HAP-1 (cell line): ENCODE data around the gene SLC5A6.
A peak's percentile ranks its signal among the peaks of the same experiment; 100 is the strongest.

Experiments used
- DNase-seq, 2 experiments: peaks; one replicate each; pipeline ENCODE4 v3.0.0-alpha.2; 2016 to 2020; ENCODE audit warnings: low spot score in 2 of 2
- H3K27me3 ChIP-seq: fragments of 250-450 bp; sonication (Bioruptor Pico); 2 replicates; pipeline ENCODE4 v1.5.1; 2020; ENCODE audit warnings: low read depth, mild to moderate bottlenecking, moderate library complexity
- H3K36me3 ChIP-seq: fragments of 250-450 bp; sonication (Bioruptor Pico); replicated peaks from 2 replicates; pipeline ENCODE4 v1.5.1; 2020; ENCODE audit warnings: mild to moderate bottlenecking
- H3K4me1 ChIP-seq: fragments of 250-450 bp; sonication (Bioruptor Pico); 2 replicates; pipeline ENCODE4 v1.5.1; 2020; ENCODE audit warnings: mild to moderate bottlenecking
- H3K4me3 ChIP-seq: fragments of 250-450 bp; sonication (Bioruptor Pico); 2 replicates; pipeline ENCODE4 v1.5.1; 2020; ENCODE audit warnings: mild to moderate bottlenecking, moderate library complexity
- H3K9me3 ChIP-seq: fragments of 250-450 bp; sonication (Bioruptor Pico); 2 replicates; pipeline ENCODE4 v1.5.1; 2020; ENCODE audit warnings: mild to moderate bottlenecking, moderate library complexity
- in situ Hi-C: fragments of 300-500 bp; cut with MboI; formaldehyde crosslinking; loops from 3 replicates; pipeline ENCODE4 v1.14.3; 2020; ENCODE audit warnings: low sequenced_read_pairs, inconsistent platforms, mixed read lengths

SLC5A6 gene

DNA sequence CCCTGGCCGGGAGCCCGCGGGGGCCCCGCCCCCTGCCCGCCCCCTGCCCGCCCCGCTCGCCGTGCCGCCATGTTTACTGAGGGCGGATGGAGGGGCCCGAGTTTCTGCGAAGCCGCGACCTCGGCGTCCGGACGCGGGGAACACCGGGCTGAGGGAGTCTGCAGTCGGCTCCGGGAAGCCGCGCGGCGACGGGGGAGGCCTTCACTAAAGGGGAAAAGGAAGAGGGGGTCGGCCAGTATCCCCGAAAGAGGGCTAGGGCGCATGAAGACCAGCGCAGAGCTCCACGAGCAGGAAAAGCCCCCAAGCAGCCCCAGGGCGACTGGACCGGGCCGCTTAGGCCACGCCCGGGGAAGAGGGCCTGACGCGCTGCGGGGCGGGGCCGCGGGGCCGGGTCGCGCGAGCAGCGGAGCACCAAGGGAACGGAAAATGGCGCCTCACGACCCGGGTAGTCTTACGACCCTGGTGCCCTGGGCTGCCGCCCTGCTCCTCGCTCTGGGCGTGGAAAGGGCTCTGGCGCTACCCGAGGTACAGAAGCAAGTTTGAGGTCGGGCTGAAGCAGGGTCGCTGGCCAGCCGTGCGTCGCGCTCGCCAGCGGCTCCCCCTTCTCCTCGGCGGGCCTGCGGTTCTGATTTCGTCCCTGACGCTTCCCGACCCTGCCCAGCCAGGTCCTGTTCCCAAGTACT is at the start of gene SLC5A6, which contains the start of gene ATRAID:
Gene SLC5A6 (minus strand): TSS at position 326 of the 683 bp plus-strand sequence. CDS start 4,618 bp downstream, outside the sequence.
Gene ATRAID (plus strand): TSS at position 99 of the 683 bp plus-strand sequence. CDS start 328 bp downstream, at position 427.
- no peaks in the 10 kb centered on the region for H3K9me3 ChIP-seq
- H3K4me1 ChIP-seq = peaks cover 31% of the 10 kb centered on the region
- peaks cover 51% of the 10 kb centered on the region for H3K36me3 ChIP-seq
- peak; percentile 85 to 89 for DNase-seq
- in situ Hi-C loops = no loop called here
- peak within 1 kb of the TSS; percentile 73 for H3K4me3 ChIP-seq
- H3K27me3 ChIP-seq = no peaks in the 10 kb centered on the region

DNA sequence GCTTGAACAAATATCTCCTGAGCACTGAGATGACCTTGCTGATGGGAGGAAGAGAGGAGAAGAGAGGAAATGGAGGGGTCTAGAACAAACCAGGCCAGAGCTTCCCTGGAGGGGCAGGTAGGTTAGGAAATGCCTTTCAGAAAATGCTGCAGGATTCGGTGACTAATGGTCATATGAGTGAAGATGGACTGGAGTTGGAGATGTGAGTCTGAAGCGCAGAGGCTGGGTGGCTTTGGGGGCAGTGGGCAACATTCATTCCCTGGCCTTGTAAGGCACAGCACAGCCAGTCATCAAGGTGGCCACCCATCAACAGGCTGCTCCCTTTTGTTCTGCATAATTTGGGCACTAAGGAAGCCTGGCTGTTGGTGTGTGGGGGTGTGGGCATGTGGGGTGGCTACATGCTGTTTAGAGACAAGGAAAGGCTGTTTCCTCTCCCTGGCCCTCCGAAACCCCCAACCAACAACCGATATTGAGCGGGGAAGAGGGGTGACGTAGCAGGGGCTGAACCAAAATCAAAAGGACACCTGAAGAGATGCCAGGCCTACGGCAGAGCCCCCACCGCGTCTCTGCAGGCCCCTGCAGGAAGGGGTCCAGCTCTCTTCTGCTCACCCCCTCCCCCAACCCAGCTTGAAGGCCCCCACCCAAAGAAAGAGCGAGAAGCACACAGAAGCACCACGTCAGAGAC is 49.3 kb upstream of the SLC5A6 start:
- no peak for DNase-seq
- Histone ChIP-seq H3K4me1 (peaks cover 31% of the 10 kb centered on the region), H3K4me3 (peak overlapping the region; percentile 93), H3K27me3 (no peaks in the 10 kb centered on the region), H3K36me3 (peaks cover 23% of the 10 kb centered on the region), H3K9me3 (no peaks in the 10 kb centered on the region)
- in situ Hi-C loops = no loop called here

DNA sequence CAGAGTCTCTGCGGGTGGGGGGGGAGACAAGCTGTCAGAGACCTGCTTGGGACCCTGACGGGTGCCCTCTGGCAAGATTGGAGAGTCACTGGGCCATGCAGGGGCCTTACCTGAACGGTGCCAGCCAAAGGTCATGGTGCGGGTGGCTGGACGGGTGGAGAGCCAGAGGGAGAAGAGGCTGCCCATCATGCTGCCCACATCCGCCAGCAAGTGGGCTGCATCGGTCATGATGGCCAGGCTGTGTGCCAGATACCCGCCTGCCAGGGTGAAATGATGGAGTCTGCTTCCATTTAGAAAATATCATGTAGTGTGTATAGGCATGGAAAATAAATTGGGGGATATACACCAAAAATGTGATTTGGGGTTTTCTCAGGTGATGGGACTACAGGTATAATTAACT is 46.0 kb upstream of the SLC5A6 start:
- Histone ChIP-seq H3K4me3 (no peak overlapping the region), H3K9me3 (no peaks in the 10 kb centered on the region), H3K27me3 (no peaks in the 10 kb centered on the region), H3K36me3 (peaks cover 43% of the 10 kb centered on the region), H3K4me1 (peaks cover 7% of the 10 kb centered on the region; the same call in 1 of the 2 replicates)
- no peak for DNase-seq
- in situ Hi-C loops = no loop called here

DNA sequence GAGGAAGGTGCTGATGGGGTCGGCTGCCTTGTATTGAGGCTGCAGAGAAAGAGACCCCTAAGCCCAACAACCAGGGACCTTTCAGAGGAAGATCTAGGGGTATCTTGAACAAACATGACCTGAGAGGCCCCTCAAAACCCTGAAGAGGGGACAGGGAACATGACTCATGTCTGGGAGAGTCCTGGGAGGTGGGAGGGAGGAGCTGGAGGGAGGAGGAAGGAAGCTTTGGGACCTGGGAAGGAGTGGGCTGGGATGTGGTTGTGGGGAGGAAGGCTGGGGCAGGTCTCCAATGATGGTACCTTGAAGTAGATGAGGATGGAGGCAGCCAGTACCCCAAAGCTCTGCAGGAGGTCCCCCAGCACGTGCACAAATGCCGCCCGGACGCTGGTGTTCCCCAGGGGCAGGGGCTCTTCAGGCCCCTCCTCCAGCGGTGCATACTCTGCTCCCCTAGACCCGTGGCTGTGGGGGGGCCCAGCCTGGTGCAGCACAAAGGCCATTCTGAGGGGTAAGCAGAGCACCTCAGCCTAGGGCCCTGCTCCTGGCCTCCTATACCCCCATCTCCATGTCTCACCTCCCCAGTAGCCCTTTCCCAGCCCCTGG is 44.9 kb upstream of the SLC5A6 start:
- Histone ChIP-seq H3K36me3 (peaks cover 43% of the 10 kb centered on the region), H3K9me3 (no peaks in the 10 kb centered on the region), H3K4me1 (peaks cover 7% of the 10 kb centered on the region; the same call in 1 of the 2 replicates), H3K27me3 (no peaks in the 10 kb centered on the region), H3K4me3 (no peak overlapping the region)
- in situ Hi-C loops = no loop called here
- DNase-seq = no peak

DNA sequence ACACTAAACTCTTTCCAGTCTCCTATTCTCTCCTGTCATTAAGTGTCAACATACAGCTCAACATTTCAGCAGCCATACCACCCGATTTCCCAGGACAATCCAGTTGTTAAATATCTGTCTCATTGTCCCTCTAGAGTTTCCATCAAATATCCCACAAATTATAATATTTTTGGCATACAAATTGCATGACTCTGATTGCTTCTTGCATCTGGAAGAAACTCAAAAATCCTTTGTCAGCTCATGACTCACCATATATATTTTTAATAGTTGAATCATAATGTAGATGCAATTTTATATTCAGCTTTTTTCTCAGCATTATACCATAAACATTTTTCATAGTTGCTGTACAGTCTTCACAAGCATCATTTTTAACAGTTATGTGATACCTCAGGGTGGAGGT is 43.6 kb upstream of the SLC5A6 start:
- no peaks in the 10 kb centered on the region; the same call in 1 of the 2 replicates for H3K4me1 ChIP-seq
- DNase-seq = no peak
- in situ Hi-C loops = no loop called here
- no peaks in the 10 kb centered on the region for H3K27me3 ChIP-seq
- H3K36me3 ChIP-seq = peaks cover 40% of the 10 kb centered on the region
- H3K9me3 ChIP-seq = no peaks in the 10 kb centered on the region
- H3K4me3 ChIP-seq = no peak overlapping the region

DNA sequence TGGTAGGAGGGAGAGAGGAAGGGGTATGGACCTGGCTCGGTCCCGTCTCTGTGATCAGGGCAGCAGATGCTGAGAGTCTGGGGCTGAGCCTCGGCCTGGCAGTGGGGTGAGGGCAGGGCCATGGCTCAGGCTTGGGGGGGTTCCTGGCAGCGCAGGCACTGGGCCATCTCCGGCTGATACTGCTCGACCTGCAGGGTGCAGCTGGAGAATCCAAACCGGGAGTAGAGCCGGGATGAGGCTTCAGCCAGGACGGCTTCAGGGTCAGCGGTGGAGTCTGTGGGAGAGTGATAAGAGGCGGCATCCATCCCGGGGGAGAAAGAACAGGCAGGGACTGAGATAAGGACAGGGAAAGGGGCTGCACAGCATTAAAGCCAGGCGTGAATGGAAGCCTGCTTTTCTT is 43.1 kb upstream of the SLC5A6 start:
- Histone ChIP-seq H3K36me3 (peaks cover 40% of the 10 kb centered on the region), H3K9me3 (no peaks in the 10 kb centered on the region), H3K4me3 (no peak overlapping the region), H3K4me1 (peaks cover 4% of the 10 kb centered on the region), H3K27me3 (no peaks in the 10 kb centered on the region)
- in situ Hi-C loops = no loop called here
- DNase-seq = no peak

DNA sequence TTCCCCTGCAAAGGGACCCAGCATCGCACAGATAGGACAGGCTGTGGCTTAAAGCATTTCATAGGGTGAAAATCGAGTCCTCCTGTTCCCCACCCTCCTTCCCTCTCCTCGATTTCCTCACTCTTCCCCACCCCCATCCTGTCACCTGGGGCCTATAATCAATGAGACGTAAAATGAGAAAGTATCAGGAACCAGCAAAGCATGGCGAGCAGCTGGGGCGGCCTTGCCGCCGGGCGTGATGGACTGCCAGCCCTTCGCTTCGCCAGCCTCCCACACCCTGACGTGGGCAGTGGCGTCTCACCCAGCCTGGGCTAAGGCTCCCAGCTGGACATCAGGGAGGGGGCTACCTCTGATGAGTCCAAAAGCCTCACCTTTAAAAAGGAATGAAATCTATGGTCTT is 39.7 kb upstream of the SLC5A6 start:
- in situ Hi-C loops = no loop called here
- no peaks in the 10 kb centered on the region for H3K27me3 ChIP-seq
- H3K4me3 ChIP-seq = no peak overlapping the region
- peaks cover 4% of the 10 kb centered on the region for H3K4me1 ChIP-seq
- H3K36me3 ChIP-seq = peaks cover 27% of the 10 kb centered on the region
- DNase-seq = no peak
- H3K9me3 ChIP-seq = no peaks in the 10 kb centered on the region

DNA sequence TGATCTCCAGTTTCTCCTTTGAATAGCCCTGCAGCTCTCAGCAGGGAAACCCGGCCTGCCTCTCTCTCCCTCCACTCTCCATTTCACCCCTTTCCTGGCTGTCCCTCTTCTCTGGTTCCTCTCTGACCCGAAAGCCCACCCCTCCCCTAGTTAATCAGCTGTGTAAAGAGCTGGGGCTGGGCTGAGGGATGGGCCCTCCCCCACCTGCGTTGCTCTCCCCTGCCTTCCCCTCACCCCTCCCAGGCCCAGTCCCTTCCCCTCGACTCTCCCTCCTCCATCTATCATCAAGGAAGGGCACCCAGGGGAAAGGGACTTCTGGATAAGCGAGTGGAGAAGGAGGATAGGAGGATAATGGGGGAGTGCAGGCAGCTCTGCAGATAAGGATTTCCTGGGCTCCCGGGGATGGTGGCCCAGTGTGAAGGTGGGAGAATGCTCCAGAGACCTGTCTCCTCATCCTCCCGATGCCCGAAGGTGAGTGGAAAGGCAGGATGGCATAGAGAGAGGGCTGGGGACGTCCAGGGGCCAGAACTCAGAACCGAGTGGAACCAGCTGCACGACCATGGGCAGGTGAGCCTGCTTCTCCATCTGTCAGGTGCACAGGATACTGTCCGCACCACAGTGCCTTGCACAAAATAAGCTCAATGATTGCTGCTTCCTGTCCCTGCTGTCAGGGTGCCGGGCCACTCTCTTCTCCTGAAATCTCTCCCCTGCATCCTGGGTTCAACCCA is 38.7 kb upstream of the SLC5A6 start:
- Histone ChIP-seq H3K36me3 (peaks cover 18% of the 10 kb centered on the region), H3K4me3 (no peak overlapping the region), H3K9me3 (no peaks in the 10 kb centered on the region; the same call in 1 of the 2 replicates), H3K27me3 (no peaks in the 10 kb centered on the region), H3K4me1 (peaks cover 4% of the 10 kb centered on the region)
- in situ Hi-C loops = no loop called here
- no peak for DNase-seq

DNA sequence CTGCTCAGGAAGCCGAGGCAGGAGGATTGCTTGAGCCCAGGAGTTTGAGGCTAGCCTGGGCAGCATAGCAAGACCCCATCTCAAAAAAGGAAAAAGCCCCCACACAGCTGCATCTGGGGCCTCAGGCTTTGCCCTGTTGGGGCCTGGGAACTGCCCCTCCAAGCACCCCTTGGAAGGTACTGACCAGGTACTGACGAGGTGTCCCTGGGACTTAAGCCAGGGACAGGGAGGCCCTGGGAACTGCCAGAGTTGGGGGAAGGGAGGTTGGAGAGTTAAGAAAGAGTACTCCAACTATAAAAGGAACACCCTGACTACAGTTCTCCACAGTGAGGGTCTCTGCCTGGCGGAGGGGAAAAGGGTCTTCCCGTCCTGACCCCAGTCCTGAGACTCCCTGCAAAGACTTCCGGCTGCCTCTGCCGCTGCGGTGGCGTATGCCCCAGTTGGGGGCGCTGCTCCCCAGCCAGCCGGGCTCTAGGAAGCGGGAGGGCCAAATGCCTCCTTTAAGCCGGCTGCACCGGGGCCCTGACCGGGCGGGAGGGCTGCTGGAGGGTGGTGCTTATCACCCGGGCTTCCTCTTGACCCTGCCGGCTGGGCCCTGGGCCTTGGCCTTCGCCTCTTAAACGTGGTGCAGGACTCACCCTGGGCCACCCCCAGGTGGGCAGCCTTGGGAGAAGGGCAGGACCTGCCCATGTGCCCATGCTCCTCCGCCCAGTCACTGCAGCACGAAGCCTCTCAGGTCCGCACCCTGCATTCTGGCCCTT is 38.0 kb upstream of the SLC5A6 start:
- H3K4me1 ChIP-seq = peaks cover 4% of the 10 kb centered on the region
- no peaks in the 10 kb centered on the region; the same call in 1 of the 2 replicates for H3K9me3 ChIP-seq
- peaks cover 11% of the 10 kb centered on the region for H3K36me3 ChIP-seq
- in situ Hi-C loops = no loop called here
- H3K4me3 ChIP-seq = no peak overlapping the region
- DNase-seq = peak; percentile 61 to 90
- H3K27me3 ChIP-seq = no peaks in the 10 kb centered on the region

DNA sequence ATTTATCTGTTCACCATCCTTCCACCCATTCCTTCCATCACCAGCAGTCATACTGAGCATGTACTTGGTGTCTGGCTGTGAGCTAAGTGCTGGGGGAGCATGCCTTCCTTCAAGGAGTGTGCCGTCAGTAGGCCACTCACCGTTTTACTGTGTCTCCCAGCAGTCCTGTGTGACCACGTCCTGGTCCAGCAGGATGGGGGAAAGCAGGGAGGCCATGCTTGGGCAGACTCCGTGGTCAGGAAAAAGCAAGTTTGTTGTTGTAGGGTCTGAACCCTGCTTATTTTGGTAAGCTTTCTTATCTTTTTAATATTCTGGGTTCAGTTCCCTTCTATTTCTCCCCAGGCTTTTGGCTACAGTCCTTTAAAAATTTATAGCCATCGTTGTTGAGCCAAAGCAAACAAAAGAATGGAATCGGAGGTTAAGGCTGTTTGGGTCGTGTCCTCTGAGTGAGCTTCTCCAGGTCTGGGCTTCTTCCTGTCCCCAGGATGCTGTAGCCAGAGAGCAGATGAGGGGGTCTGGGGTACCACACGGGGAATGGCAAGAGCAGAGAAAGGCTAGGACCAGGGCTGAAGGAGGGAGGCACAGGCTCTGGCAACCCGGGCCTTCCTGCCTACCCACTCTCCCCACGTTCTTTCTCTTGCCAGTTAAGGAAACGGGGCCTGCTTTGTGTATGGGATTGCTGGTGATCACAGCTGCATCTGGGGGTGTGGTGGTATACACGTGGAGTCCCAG is 37.3 kb upstream of the SLC5A6 start:
- Histone ChIP-seq H3K27me3 (no peaks in the 10 kb centered on the region), H3K36me3 (peaks cover 10% of the 10 kb centered on the region), H3K9me3 (no peaks in the 10 kb centered on the region; the same call in 1 of the 2 replicates), H3K4me1 (peaks cover 4% of the 10 kb centered on the region), H3K4me3 (no peak overlapping the region)
- in situ Hi-C loops = no loop called here
- no peak for DNase-seq

DNA sequence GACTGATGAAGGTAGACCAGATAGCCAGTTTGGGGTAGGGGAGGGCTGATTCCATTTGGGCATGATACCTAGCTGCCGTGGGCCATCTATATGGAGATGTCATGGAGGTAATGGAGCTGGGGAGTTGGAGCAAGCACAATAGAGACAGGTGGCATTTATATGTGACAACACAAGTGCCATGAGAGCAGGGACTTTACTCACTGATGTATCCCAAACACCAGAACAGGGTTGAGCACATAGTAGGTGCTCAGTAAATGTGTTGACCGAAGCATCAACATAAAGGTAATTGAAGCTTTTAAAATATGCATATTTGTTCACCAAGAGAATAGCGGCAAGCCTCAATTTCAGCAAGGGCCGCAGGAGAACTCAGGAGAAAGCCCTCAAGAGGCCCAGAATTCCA is 35.8 kb upstream of the SLC5A6 start:
- H3K4me3 ChIP-seq = no peak overlapping the region
- in situ Hi-C loops = no loop called here
- peaks cover 19% of the 10 kb centered on the region for H3K36me3 ChIP-seq
- no peak for DNase-seq
- peaks cover 4% of the 10 kb centered on the region for H3K4me1 ChIP-seq
- no peaks in the 10 kb centered on the region; the same call in 1 of the 2 replicates for H3K9me3 ChIP-seq
- H3K27me3 ChIP-seq = no peaks in the 10 kb centered on the region

DNA sequence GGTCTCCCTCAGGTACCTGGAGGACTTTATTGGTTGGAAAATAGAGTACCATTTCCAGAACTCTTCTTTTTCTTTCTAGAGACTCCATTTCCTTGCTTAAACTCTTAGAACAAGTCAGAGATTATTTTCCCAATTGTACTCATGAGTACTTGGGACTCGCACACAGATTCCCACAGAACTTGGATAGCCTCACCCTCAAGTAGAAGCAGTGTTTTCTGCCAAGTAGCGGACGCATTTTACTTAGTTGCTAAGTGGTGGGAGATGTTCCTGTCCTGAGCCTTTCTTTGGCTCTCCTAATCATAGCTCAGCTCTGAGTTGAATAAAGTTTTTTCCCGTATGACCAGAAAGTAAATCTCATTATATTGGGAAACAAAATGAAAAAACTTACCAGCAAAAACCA is 33.6 kb upstream of the SLC5A6 start:
- in situ Hi-C loops = no loop called here
- peaks cover 4% of the 10 kb centered on the region for H3K4me1 ChIP-seq
- no peak for DNase-seq
- H3K27me3 ChIP-seq = no peaks in the 10 kb centered on the region
- no peak overlapping the region for H3K4me3 ChIP-seq
- no peaks in the 10 kb centered on the region; the same call in 1 of the 2 replicates for H3K9me3 ChIP-seq
- peaks cover 41% of the 10 kb centered on the region for H3K36me3 ChIP-seq
